Thyroid gland (tissue), 4 donors: ENCODE data around the gene NFIX.
A peak's percentile ranks its signal among the peaks of the same experiment; 100 is the strongest.

Experiments used
- CTCF ChIP-seq, 6 experiments: fragments of 200-600 bp in 3 of 6; fragments of 450-650 bp in 3 of 6; sonication (generic) in 3 of 6; IDR thresholded peaks; one replicate each; pipeline ENCODE4 v1.5.1; 2016 to 2019; ENCODE audit warnings: antibody characterized with exemption in 6 of 6, mild to moderate bottlenecking in 2 of 6, inconsistent platforms in 1 of 6, moderate library complexity in 1 of 6
- POLR2A ChIP-seq, 2 donors: fragments of 450-650 bp; IDR thresholded peaks; one replicate each; pipeline ENCODE4 v1.6.1; 2017; ENCODE audit warnings: antibody characterized with exemption in 2 of 2, mild to moderate bottlenecking in 2 of 2, moderate library complexity in 1 of 2

DNA sequence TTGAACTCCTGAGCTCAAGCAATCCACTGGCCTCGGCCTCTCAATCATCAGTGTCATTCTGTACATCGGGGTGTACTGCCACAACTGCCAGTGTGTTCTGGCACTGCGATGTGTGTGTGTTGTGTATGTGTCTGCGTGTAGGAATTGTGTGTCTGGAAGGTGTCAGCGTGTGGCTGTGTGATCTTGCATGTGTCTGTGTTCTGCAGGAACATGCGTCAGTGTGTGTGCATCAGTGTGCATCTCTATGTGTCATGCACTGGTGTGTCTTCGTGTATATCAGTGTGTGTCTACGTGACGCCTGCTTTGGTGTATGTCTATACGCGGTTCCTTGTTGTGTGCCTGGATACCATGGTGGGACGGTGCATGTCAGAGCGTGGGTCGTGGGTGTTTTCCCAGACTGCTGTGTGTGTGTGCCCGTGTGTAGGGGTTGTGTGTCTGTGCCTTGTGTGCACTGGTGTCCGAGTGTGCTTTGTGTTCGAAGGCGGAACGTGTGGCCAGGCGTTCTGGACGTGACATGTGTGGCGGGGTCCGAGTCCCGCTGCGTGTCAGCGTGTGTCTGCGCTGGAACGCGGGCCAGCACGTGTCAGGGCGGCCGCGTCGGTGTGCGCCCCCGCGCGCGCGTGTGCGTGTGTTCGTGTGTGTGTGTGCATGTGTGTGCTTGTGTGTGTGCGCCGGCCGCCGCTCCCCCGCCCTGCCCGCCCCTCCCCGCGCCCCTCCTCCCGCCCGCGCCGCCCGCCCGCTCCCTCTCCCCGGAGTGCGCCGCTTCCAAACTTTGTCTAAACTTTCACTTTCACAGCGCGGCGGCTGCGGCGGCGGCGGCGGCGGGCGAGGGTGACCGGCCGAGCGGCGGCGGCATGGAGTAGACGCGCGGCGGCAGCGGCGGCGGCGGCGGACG is at the start of gene NFIX:
- TF ChIP-seq CTCF (IDR thresholded peaks at IDR 0.05), result no peak
- TF ChIP-seq POLR2A (IDR thresholded peaks at IDR 0.05), result peak in 1 of 2 donors; percentile 40
